Cortex of kidney (tissue), 1 donor: Measurements from ENCODE around the gene MYO1A.
"Not testable (repeated sequence)": the region's sequence is repeated elsewhere in the genome, so short reads cannot be mapped to it uniquely, and the experiment has no call there.

Experiments
- DNase-seq: peaks from one replicate; lab custom pipeline; 2025; lab: John Stamatoyannopoulos, UW

The MYO1A gene

DNA sequence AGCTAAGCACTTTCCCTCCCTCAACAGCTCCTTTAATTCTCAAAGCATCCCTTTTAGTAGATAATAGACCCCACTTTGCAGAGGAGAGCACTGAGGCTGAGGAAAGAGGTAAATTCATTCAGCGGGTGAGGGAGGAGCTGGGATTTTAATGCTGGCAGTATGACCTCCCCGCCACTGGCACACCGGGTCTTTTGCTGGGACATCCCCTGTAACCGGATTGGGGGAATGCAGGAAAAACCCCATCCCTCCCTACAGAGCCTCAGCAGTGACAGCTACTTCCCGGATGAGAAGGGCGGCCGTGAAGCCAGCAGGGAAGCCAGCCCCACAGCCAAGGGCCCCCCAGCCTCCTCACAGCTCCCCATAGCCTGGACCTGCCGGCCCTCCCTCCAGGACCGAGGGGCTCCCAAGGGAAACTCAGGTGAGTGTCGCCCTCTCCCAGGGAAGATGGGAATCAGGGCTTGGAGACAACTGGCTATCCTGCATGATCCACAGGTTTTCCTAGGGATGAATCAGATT, 55.6 kb downstream of the MYO1A start:
- DNase-seq, result no peak

DNA sequence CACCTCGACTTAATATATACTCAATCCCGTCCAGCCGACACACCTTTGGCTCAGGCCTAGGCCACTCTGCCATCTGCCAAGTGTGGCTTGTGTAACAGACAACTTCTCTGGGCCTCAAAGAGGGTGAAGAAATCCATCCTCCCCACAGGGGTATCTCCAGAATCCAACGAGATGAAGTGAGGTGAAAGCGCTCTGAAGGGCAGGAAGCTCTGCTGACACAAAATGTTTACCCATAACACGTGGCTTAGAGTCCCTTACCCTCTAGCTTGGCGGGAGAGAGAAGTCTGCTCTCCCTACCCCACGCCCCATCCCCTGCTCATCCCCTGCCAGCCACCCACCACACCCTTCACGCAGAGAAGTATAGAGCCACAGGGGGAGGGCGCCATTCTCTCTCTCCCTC, 56.6 kb downstream of the MYO1A start:
- no peak for DNase-seq

DNA sequence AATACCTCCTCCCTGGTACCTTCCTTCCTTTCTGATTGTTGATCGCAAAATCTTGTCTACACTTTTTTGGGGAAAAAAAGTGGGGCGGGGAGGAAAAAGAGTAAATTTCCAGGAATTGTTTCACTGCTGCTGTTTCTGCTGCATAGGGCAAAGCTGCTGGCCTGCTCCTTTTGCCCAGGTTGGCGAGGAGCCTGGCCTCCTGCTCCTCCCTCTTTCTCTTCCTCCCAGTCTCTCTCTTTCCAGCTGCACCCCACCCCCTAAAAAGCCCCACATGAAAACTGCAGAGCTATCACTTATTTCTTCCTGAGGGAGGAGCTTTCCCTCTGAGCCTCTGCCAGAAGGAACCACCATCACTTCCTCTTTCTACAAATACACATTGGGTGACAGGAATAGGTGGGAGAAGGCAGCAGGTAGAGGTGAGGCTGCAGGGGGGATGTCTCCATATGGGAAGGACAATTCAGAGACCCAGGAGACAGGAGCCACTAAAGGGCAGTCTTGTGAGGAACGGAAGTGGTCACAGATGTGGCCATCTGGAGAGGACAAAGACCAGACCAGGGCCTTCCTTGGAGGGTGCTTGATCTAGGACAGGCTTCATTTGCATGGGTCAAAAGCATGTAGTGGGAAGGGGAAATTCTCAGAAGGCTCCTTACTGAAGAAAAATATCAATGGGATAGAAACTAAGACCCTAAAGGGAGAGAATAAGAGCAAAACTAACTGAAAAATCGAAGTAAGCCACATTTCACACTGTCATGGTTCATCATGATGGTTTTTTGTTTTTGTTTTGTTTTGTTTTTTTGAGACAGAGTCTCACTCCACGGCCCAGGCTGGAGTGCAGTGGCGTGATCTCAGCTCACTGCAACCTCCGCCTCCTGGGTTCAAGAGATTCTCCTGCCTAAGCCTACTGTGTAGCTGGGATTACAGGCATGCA, 58.3 kb downstream of the MYO1A start:
- no peak for DNase-seq

DNA sequence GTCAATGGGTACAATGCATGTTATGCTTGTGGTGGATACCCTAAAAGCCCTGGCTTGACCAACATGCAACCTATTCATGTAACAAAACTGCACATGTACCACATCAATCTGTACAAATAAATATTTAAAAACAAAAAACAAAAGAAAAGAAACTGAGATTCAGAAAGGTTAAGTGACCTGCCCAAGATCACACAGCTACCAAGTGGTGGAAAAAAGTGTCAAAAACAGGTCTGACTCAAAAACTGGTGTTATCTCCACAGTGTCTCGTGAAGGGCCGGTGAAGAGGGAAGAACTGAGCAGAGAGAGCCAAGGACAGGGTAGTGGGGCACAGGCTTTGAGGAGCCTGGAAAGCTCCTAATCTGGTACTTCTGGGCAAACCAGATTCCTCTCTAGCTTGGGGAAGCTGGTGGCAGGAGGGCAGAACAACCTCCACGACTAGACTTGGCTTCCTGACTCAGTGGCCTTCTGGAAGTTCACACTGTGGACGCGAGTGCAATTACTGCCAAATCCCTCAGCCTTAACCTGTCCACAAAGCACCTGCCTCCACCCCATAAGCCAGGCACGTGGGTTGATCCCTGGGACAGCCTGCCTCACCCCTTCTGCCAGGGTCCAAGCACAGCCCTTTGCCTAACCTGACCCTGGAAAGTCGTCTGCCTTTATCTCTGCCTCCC, 59.1 kb downstream of the MYO1A start:
- no peak for DNase-seq

DNA sequence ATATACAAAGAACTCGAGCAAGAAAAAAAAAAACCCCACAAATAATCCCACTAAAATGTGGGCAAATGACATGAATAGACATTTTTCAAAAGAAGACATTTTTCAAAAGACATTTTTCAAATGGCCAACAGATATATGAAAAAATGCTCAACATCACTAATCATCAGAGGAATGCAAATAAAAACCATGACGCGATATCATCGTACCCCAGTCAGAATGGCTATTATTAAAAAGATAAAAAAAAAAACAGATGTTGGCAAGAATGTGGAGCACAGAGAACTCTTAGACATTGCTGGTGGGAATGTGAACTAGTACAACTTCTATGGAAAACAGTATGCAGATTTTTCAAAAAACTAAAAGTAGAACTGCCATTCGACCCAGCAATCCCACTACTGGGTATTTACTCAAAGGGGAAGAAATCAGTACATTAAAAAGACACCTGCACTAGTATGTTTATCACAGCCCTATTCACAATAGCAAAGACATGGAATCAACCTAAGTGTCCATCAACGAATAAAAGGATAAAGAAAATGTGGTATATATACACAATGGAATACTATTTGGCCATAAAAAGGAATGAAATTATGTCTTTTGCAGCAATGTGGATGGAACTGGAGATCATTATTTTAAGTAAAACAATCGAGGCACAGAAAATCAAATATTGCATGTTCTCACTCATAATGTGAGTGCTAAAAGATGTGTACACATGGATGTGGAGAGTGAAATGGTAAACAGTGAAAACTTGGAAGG, 59.9 kb downstream of the MYO1A start:
- DNase-seq, result no peak

DNA sequence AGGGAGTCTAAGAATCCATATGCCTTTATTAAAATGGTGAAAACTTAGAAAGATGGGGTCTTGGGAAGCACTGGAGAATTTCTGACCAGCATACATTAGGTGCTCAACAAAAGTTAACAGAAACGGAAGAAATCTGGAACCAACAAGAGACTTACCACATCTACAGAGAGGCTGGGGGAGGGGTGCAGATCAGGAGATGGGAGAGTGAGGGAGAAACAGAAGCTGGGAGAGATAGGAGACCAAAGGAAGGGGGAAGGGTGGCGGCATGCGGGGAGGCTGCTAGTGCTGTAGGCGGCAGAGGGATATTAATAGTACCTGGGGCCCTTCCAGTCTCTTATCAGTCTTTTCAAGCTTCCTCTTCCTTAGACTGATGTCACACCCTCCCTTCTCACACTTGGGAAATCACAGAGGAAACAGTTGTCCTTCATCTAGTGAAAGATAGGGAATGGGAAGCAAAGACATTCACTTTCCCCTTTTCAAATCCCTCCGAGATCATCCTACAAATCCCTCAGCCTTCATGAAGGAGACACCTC, 61.7 kb downstream of the MYO1A start:
- DNase-seq, result no peak

DNA sequence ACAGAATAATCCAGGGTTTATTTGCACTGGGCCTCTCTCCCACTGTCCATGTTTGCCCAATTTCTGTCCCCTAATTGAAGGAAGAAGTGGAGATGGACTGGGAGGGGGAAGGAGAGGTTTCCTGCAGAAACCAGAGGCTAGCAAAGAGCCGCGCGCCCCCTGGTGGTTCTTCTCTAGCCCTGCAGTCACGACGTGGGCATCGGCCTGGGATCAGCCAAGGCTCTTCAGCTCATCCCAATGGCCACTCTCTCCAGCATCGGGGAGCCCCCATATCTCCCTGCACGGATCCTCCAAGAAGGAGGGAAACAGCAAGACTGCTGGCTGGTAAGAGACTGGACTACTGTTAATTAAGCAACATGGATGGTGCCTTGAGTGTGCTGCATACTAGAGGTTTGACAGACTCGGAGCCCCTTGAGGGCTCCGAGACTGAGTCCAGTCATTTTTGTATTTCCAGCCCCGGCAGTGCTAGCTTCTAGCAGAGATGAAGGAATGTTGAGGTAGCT, 62.3 kb downstream of the MYO1A start:
- DNase-seq, result no peak

DNA sequence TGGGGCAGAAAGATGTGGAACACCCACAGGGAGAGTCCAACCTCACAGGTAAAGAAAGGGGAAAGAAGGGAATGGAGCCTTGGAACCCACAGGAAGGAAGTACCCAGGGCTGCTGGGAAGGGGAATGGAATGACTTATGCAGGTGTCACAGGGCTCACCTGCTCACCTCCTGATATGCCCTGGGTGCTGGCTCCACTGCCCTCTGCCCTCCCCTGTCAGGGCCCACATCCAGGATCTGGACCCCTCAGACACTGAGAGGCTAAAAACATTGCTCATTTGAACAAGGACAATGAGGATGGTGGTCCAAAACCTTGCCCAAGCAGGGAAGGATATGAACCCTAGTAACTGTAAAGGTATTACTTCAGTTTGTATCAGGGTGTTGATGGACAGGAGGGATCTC, 62.9 kb downstream of the MYO1A start:
- no peak for DNase-seq

DNA sequence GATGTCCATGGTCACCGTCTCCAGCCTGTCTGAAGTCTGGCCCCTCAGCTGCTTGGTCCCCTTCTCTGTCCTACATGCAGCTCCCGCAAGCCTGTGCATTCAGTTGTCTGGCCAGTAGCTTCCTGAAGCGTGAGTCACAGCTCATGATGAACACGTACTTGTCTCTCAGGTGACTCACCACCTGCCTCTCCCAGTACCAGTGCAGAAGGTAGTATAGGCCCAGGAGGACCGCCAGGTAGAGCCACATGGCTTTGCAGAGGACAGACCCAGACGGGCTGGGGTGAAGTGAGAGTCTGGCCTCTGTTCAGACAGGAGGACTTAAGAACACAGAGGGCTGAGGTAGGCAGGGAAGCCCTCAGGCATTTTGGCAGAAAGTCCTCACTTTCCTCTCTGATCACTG, 64.2 kb downstream of the MYO1A start:
- DNase-seq, result not testable (repeated sequence)

DNA sequence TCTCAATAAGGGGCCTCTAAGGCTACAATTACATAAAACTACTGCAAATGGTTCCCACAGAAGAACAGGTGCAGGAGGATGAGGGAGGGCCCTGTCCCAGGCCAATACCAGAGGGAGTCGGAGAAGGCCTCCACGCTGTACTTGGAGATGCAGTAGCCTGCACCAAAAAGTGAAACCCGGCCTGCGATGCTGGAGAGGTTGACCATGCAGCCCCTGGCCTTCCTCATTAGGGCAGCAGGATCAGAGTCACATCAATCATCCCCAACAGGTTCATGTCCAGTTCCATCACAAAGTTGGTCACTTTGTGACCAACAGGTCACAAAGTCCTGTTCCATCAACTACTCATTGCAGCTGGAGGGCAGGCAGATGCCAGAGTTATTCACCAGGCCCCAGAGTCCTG, 66.5 kb downstream of the MYO1A start:
- DNase-seq, result no peak

DNA sequence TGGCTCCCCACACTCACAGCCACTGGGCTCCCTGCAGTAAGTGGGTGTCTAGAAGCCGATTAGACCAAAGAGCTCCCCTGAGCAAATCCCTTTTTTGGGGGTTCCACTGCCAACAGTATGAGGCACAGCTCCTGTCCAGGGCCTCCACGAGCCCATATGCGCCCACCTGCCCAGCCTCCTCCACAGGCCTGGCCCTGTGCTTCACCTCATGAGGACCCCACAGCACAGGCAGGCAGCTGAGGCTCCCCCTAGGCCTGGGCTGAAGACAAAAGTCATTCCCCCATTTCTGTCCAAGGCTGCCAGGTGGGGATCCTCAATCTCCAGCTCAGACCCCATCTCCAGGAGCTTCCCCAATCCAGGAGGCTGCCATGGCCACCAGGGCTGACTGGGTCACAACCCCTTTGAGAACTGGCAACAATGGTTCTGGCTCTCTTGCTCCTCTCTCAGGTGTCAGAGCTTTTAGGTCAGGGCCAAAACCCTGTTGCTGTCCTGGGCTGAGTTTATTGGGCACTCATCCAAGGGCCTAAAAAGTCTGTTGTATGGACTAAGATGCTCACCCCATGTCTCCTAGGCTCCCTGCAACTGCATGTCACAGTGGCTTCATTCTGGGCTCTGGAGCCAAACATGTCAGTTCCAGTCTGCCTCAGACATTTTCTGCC, 67.2 kb downstream of the MYO1A start:
- DNase-seq, result not testable (repeated sequence)

DNA sequence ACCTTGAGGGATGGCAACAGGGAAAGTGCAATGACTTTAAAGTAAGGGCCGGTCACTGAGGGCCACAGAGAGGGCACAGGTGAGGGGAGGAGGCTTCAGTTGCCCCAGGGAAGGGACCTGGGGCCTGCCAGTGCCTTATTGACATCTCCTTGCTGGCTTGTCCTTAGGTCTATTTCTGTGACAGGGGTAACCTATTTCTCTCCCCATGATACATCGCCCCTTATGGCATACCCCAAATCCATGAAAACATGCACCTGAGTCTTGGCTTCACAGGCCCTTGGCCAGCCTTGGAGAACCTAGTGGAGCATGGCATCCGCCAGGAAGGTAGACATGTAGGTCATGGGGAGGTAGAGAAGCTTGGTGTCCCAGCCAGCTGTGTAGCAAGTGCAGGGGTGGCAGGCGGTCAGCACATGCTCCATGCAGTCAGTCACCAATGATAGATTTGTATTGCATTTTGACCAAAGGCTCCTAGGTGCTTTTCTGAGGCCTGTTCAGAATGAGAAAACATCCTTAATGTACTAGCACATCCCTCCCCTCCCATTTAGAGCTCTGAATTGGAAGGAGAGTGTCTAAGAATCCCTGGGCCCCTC, 68.9 kb downstream of the MYO1A start:
- no peak for DNase-seq

DNA sequence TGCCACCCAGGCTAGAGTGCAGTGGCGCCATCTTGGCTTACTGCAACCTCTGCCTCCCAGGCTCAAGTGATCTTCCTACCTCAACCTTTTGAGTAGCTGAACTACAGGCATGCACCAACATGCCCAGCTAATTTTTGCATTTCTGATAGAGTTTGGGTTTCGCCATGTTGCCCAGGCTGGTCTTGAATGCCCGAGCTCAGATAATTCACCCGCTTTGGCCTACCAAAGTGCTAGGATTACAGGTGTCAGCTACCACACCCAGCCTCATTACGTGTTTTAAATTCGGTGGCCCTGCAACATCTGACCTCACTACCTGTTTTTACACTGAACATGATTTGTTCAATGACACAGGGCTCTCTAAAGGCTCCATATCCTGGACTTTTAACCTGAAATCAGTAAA, 69.7 kb downstream of the MYO1A start:
- no peak for DNase-seq

DNA sequence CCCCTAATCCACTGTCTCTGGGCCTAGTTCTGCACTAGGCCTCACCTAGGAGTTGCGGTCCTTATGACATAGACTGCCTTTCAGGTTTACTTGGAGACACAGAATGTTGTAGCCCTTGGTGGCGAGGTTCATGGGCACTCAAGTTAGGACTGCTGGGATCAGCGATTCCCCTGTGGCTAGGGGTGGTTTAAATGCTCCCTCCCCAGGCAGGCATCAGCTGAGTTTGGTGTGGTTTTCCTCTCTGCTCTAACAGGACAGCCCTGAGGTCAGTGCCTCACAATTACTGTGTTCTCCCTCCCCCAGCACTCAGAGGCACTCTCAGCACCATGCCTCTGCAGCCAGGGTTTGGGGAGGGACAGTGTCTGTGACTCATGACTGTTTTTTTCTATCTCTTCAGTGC, 70.3 kb downstream of the MYO1A start:
- DNase-seq, result no peak
